ENCODE measurements around the gene WDR5.

DNA sequence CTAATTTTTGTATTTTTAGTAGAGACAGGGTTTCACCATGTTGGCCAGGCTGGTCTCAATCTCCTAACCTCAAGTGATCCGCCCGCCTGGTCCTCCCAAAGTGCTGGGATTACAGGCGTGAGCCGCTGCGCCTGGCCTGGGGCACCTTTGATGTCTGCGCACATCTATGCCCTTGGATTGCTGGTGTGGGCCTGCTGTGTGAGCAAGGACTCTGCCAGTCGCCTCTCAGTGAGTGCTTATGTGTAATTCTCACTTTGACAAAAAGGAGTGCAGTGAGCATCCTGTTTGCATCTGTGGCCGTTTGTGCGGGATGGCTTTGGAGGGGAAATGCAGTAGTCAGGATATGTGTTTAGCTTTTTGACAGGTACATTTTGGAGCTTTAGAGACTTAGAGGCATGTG lies 9.4 kb downstream of the WDR5 start:
- TF ChIP-seq, protein P1, sequence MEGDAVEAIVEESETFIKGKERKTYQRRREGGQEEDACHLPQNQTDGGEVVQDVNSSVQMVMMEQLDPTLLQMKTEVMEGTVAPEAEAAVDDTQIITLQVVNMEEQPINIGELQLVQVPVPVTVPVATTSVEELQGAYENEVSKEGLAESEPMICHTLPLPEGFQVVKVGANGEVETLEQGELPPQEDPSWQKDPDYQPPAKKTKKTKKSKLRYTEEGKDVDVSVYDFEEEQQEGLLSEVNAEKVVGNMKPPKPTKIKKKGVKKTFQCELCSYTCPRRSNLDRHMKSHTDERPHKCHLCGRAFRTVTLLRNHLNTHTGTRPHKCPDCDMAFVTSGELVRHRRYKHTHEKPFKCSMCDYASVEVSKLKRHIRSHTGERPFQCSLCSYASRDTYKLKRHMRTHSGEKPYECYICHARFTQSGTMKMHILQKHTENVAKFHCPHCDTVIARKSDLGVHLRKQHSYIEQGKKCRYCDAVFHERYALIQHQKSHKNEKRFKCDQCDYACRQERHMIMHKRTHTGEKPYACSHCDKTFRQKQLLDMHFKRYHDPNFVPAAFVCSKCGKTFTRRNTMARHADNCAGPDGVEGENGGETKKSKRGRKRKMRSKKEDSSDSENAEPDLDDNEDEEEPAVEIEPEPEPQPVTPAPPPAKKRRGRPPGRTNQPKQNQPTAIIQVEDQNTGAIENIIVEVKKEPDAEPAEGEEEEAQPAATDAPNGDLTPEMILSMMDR (conservative IDR thresholded peaks at IDR 0.05; ENCODE audit: low read depth, low read length), result no peak
- no peak for TF ChIP-seq EZH2 (IDR thresholded peaks at IDR 0.05; ENCODE audit: borderline replicate concordance, low read depth, low read length, poor library complexity, severe bottlenecking)

All from A673 (cell line).